ENCODE measurements around the gene COL5A2.

DNA sequence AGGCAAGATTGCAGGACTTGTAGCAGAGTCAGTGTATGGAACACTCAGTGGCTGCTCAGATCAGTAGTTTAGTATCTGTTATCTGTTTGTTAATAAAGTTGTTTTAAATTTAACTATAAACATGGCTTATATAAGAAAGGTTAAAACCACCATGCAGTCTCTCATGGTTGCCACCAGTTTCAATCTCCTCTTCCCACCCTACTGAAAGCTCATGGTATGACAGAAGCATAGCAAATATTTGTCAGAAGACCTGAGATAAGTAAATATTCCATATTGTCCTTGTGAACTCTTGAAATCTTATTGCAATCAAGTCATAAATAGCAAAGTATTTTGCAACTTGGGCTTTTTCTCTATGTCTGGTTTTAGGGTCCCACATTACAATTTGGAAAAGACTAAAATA lies 2.1 kb upstream of the COL5A2 start:
- TF ChIP-seq, protein P1, sequence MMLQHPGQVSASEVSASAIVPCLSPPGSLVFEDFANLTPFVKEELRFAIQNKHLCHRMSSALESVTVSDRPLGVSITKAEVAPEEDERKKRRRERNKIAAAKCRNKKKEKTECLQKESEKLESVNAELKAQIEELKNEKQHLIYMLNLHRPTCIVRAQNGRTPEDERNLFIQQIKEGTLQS (IDR thresholded peaks at IDR 0.05): no peak
- TF ChIP-seq, protein P2, sequence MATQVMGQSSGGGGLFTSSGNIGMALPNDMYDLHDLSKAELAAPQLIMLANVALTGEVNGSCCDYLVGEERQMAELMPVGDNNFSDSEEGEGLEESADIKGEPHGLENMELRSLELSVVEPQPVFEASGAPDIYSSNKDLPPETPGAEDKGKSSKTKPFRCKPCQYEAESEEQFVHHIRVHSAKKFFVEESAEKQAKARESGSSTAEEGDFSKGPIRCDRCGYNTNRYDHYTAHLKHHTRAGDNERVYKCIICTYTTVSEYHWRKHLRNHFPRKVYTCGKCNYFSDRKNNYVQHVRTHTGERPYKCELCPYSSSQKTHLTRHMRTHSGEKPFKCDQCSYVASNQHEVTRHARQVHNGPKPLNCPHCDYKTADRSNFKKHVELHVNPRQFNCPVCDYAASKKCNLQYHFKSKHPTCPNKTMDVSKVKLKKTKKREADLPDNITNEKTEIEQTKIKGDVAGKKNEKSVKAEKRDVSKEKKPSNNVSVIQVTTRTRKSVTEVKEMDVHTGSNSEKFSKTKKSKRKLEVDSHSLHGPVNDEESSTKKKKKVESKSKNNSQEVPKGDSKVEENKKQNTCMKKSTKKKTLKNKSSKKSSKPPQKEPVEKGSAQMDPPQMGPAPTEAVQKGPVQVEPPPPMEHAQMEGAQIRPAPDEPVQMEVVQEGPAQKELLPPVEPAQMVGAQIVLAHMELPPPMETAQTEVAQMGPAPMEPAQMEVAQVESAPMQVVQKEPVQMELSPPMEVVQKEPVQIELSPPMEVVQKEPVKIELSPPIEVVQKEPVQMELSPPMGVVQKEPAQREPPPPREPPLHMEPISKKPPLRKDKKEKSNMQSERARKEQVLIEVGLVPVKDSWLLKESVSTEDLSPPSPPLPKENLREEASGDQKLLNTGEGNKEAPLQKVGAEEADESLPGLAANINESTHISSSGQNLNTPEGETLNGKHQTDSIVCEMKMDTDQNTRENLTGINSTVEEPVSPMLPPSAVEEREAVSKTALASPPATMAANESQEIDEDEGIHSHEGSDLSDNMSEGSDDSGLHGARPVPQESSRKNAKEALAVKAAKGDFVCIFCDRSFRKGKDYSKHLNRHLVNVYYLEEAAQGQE (IDR thresholded peaks at IDR 0.05): no peak
- TF ChIP-seq, protein P3, sequence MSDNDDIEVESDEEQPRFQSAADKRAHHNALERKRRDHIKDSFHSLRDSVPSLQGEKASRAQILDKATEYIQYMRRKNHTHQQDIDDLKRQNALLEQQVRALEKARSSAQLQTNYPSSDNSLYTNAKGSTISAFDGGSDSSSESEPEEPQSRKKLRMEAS (IDR thresholded peaks at IDR 0.05): no peak
- TF ChIP-seq, protein P4, sequence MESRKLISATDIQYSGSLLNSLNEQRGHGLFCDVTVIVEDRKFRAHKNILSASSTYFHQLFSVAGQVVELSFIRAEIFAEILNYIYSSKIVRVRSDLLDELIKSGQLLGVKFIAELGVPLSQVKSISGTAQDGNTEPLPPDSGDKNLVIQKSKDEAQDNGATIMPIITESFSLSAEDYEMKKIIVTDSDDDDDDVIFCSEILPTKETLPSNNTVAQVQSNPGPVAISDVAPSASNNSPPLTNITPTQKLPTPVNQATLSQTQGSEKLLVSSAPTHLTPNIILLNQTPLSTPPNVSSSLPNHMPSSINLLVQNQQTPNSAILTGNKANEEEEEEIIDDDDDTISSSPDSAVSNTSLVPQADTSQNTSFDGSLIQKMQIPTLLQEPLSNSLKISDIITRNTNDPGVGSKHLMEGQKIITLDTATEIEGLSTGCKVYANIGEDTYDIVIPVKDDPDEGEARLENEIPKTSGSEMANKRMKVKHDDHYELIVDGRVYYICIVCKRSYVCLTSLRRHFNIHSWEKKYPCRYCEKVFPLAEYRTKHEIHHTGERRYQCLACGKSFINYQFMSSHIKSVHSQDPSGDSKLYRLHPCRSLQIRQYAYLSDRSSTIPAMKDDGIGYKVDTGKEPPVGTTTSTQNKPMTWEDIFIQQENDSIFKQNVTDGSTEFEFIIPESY (IDR thresholded peaks at IDR 0.05): no peak
- TF ChIP-seq, protein P5, sequence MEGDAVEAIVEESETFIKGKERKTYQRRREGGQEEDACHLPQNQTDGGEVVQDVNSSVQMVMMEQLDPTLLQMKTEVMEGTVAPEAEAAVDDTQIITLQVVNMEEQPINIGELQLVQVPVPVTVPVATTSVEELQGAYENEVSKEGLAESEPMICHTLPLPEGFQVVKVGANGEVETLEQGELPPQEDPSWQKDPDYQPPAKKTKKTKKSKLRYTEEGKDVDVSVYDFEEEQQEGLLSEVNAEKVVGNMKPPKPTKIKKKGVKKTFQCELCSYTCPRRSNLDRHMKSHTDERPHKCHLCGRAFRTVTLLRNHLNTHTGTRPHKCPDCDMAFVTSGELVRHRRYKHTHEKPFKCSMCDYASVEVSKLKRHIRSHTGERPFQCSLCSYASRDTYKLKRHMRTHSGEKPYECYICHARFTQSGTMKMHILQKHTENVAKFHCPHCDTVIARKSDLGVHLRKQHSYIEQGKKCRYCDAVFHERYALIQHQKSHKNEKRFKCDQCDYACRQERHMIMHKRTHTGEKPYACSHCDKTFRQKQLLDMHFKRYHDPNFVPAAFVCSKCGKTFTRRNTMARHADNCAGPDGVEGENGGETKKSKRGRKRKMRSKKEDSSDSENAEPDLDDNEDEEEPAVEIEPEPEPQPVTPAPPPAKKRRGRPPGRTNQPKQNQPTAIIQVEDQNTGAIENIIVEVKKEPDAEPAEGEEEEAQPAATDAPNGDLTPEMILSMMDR (IDR thresholded peaks at IDR 0.05; ENCODE audit: low read depth, low read length, missing input control): no peak
- no peak for TF ChIP-seq SP1 (IDR thresholded peaks at IDR 0.05)
- no peak for TF ChIP-seq YY1 (IDR thresholded peaks at IDR 0.05)
- no peak for TF ChIP-seq GABPA (IDR thresholded peaks at IDR 0.05 in 1 of 2, conservative IDR thresholded peaks at IDR 0.05 in 1 of 2)
- no peak for TF ChIP-seq TAF1 (conservative IDR thresholded peaks at IDR 0.05)
- TF ChIP-seq EGR1 (IDR thresholded peaks at IDR 0.05; ENCODE audit: low read depth in 2 of 2): no peak
